ENCODE data around the gene CAMK1D.

CAMK1D gene

DNA sequence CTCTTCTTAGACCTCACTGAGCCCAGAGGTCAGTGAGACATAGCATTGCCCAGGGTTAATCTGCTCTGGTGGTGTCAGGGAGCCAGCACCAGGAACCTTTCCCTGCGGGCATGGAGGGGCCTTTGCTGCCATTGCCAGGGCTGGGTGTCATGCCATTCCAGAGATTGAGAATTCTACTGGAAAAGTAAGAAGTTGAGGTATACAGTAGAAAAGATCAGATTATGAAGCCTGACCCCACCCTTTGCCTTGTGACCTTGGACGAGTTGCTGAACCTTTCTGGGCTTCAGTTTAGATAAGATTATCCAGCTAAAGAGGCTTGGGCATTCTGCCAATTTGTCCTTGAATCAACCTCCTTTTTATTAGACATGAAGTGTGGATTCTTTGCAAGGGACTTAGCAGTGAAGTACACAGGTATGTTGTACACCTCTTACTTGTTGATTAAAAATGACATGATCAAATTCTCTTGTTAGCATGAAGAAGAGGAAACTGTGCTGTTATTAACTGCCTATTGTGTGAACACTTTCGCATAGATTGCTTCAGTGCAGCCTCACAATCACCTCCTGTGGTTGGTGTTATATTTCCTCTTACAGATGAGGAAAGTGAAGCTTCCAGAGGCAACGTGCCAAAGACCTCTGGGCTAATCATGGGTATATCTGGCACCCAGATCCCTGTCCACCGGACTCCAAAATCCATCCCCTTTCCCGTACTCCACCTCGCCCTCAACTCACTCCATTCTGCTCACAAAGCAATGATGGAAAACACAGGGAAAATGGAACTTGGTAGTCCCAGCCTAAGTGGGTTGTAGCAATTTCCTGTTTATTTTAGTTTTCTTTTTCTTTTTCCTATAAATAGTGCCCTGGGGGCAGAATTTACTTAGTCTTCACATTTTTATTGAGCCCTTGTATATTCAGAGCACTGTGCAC lies 151.3 kb downstream of the CAMK1D start:
- no peak for DNase-seq

DNA sequence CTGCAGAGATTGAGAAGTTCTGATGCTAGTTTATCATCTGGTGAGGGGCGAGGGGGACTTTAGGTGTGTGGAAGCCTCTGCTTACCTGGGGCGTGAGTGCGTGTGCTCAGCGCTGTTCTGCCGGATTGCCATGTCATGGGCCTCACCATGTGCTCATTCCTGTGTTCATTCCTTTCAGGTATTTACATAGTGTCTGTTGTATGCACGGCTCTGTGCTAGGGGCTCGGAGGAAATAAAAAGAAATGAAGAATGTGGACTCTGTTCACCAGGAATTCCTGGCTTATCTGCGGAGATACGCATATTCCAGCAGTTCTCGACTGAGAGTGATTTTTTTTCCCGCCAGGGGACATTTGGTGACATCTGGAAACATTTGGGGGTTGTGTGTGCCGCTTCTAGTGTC lies 152.0 kb downstream of the CAMK1D start:
- DNase-seq: no peak

DNA sequence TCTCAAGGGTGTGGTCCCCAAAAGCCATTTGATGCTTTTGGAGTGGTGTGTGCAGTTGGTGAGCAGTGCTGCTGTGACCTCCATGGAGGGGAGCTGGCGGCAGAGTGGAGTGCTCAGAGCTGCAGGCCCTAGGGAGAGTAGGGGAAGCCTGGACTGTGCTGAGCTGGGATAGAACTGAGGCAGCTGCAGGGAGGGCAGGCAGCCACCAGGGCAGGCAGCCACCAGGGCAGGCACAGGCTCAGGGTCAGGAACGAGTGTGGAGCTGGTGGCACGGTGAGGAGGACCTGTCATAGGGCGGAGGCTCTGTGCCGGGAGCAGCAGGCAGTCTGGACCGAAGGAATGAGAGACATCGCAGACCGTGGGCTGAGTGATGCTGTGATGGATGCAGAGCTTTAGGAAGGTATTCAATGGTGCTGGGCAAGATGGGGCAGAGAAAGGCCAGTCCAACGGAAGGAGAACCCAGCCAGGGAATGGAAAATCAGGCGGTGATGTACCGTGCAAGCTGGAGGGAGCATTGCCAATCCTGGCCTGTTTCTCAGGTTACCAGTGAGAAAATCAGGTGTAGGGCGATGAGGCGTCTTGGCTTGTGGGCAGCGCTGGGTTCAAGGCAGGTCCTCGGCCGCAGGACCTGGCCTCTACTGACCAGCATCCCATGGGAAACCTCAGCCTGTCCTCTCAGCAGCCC lies 152.6 kb downstream of the CAMK1D start:
- no peak for DNase-seq

DNA sequence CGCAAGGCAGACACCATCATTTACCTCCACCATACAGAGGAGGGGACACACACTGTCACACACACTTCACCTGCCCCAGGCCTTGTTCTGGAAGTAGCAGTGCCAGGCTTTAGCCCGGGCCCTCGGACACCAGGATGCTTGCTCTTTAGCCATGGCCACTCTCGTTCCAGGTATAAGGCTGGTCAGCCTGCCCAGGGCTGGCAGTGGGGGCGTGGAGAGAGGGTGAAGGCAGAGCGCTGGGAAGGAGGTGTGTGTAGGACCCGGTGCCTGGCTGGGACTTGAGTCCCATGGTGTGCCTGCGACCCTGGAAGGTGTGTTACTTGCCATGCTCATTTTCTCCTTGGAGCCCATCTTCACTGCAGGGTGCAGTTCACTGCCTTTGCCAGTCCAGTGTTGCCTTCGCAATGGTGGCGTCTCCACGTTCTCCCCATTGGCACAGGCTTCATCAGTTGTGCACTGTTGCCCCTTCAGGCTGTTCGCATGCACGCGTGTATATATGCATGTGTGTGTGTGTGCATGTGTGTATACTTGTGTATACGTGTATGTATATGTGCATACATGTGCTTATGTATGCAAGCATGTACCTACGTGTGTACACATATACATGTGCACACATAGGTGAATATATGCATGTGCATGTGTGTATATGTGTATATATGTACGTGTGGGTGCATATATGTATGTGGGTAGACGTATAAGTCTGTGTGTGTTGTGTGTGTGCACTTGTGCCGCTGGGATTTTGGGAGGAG lies 153.4 kb downstream of the CAMK1D start:
- no peak for DNase-seq

DNA sequence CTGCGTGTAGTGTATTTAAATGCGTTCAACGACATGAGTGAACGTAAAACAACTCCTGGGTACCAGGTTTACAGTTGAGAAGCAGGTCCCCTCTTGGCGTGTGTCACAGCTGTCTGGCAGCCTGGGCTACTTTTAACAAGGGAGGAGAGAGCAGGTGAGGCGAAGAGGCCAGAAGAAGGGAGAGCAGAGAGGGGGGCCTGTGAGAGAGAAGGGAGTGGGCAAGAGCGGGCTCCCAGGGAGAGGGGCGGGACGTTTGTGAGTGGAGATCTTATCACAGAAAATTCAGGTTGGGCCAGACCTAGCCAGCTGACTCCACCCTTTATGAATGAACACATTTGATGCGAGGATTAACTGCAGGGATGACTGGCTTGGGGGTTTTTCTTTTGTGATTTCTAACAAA lies 154.0 kb downstream of the CAMK1D start:
- no peak for DNase-seq

DNA sequence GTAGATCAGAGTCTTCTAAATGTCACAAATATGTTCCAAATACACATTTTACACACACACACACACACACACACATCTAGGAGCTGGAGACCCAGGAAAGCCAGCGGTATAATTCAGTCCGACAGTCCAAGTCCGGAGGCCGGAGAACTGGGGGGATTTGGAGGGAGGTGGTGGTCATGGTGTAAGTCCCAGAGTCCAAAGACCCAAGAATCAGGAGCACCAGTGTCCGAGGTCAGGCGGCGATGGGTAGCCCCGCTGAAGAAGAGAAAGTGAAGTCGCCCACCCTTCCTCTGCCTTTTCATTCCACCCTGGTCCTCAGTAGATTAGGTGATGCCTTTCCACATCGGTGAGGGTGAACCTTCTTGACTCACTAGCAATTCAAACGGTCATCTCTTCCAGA lies 154.8 kb downstream of the CAMK1D start:
- no peak for DNase-seq

DNA sequence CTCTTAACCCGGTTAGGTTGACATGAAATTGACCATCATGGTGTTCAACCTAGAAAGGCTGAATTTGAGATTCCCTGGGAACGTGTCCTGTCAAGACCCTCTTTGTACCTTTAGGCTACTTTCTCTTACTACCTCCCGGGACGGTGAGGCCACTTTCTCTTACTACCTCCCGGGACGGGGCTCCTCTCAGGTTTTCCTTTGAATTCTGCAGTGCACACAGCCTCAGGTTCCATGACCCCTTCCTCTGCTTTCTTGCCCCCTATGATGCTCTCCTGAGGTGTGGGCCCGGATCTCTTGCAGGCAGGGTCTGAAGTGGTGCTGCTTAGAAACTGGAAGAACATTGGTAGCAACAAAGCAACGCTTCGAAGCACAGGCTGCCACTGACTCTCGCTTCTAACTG lies 155.3 kb downstream of the CAMK1D start:
- no peak for DNase-seq

DNA sequence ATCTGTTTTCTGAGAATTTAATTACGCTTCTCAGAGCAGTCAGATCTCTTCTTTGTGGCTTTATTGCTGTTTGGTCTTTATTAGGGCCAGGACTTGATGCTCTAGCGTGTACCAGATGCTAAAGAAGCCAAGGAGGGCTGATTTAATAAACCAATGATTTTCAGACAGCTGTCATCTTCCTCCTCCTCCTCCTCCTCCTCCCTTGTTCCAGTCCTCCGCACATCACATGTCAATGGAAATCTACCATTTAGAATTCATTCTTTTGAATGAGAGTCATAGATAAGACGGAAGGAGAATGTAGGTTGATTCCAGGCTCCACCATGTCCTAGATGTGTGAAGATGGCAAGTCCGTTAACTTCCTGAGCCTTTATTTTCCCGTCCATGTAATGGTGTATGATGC lies 156.3 kb downstream of the CAMK1D start:
- DNase-seq: no peak

DNA sequence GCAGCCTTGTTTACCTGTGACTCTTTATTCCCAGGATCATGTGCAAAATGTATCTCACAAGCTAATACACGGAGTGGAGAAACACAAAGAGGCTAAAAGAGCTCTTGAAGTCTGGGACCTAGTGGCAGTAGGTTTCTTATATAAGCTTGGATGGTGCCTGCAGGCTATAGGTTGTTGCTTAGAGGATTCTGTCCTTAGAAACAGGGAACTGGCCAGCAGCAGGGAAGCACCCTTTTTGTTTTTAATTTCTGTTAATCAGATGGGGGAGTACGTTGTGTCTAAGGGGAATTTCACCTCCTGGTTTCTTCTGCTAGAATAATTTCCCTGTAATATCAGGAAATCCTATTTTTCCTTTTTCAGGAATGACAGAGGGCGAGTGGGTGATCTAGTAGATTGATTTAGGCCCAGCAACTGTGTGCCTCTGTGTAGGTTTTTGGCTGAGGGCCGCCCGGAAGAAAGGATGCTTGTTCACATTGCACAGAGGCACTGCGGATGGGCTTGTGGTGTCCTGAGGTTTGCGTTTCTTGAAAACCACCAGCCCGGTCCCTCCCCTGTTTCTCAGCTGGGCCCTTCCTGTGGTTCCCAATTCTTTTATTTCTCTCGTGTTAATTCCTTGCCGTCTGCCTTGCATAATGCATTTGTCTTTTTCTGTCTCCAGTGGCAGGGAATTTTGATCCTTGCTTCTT lies 158.0 kb downstream of the CAMK1D start:
- DNase-seq: no peak

DNA sequence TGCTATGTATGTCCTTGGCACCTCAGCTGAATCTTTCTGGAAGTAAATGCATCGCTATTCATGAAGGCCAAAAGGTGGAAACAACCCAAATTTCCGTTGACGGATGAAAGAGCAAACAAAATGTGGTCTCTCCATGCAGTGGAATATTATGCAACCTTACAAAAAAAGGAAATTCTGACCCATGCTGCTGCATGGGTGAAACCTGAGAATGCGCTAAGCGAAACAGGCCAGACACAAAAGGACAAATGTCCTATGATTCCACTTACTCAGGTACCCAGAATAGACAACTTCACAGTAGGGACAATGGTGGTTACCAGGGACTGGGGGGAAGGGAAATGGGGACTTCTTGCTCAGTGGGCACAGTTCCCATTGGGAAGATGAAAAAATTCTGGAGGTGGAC lies 158.8 kb downstream of the CAMK1D start:
- DNase-seq: no peak

DNA sequence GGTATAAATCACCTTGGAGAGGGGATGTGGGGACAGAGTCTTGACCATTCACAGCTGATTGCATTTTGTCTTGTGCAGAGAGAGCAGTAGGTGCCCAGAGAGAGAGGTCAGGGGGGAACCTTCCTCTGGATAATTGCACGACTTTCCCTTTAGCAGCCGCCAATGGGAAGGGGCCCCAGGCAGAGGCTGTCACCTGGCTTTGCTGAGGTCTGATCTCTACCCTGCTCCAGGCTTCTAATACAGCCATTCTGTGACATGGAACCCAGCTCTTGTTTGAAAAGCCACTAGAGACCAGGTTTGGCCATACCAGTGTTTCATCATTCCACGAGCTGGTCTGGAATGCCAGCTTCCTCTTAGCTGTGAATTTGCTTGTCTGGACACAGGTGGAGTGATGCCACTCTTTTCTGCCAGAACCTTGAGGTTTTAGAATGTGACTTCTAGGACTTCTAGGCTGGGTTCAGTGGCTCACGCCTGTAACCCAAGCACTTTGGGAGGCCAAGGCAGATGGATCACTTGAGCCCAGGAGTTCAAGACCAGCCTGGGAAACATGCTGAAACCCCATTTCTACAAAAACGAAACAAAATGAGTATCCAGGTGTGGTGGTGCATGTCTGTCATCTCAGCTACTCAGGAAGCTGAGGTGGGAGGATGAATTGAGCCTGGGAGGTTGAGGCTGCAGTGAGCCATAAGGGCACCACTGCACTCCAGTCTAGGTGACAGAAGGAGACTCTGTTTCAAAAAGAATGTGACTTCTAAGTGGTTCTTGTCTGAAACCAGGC lies 159.9 kb downstream of the CAMK1D start:
- DNase-seq: no peak

DNA sequence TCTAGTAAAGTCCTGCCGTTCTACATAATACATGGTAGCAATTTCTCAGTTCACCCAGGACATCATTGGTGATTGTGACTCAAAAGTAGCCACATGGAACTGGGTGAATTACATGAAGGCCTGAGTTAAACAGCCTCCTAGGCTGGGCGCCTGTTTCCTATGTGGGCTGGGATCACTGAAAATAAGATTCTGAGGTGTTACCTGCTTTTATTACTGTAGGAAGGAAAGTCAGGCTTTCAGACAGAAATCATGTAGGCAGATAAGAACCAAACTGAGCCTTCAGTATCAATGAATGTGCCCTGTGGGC lies 160.4 kb downstream of the CAMK1D start:
- no peak for DNase-seq

DNA sequence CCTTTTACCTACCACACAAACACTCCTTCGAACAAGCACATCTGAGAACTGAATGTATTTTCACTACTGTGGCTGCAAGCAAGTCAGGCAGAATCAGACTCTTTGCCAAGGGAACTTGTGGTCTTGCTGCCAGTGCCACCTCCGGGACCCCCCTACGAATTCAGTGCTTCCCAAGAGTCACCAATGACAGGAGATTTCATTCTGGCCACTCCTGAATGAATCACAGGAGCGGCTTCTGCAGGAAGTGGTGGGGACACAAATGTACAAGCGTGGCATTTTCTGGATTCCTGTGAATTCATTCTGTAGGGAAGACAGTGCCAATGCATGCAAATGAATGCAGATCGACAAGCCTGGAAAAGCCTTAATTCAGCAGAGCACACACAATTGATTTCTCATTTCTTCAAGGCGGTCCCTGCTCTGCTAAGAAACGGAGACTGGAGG lies 161.2 kb downstream of the CAMK1D start:
- DNase-seq: no peak

DNA sequence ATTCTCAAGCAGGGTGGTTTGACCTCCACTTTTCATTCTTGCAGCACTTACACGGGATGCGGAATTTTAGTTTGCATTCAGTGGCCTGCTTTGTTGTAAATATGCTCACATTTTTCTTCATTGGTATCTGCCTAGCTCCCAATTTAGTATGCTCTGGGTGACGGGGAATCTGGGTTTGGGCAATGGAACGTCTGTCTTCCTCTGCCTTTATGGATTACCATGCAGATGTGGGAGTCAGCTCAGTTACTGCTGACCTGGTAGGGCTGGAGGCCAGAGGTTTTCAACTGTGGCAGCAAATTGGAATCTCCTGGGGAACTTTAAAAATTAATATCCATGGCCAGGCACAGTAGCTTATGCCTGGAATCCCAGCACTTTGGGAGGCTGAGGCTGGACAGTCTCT lies 161.6 kb downstream of the CAMK1D start:
- DNase-seq: no peak

DNA sequence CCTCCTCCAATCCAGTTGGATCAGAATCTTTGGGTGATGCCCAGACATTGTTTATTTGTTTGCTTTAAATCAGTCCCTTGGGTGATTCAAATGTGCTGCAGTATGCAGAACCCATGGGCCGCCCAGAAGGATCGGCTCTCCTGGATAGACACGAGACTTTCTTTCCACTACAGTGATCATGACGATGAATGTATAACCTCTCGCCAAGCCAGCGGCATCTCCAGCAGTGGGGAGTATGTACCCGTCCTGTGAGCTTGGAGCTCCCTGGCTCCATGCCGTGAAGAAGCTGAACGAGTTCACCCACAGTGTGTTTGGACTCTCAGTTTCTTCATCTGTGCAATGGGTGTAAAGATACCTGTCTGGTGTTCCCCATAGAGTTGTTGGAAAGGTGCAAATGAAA lies 162.3 kb downstream of the CAMK1D start:
- no peak for DNase-seq

DNA sequence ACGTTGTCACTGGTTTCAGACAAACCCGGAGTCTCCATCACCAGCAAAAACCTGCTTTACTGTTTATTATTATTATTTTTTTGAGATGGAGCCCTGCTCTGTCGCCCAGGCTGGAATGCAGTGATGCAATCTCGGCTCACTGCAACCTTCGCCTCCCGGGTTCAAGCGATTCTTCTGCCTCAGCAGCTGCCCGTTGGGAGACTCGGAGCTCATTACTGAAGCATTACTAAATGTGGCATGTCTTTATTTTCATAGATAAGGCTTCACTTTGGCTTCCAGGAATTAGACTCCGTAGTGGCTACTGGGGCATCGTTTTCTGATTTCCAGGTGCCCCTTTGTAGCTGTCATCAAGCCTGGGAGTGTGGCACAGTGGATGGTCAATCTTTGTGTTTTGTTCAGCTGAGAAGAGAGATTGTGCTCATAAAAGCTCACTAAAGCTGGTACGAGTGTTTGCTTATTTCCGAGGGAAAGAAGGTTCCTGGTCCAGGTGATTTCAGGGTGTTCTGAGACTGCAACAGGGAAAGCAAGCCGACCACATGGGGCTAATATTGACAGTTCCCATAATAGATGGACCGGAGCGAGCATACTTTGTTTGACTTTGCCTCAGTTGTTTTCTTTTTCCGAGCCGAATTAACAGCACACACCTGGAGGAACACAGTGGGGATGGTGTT lies 163.1 kb downstream of the CAMK1D start:
- no peak for DNase-seq

DNA sequence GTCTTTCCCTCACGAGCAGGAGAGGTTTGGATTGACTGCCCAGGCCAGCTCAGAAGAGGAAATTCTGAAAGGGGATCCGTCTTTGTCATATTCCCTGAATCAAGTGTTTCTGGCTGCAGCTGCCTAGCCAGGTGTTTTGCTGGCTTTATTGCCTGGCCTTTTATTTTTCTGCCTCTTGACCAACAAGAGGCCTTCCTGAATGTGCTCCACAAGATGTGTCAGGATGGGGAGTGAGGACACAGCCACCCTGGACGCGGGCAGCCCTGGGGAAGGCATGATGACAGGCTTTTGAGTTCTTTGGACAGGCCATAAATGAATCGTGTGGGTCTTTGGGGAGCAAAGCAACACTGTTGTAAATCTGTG lies 163.6 kb downstream of the CAMK1D start:
- no peak for DNase-seq

DNA sequence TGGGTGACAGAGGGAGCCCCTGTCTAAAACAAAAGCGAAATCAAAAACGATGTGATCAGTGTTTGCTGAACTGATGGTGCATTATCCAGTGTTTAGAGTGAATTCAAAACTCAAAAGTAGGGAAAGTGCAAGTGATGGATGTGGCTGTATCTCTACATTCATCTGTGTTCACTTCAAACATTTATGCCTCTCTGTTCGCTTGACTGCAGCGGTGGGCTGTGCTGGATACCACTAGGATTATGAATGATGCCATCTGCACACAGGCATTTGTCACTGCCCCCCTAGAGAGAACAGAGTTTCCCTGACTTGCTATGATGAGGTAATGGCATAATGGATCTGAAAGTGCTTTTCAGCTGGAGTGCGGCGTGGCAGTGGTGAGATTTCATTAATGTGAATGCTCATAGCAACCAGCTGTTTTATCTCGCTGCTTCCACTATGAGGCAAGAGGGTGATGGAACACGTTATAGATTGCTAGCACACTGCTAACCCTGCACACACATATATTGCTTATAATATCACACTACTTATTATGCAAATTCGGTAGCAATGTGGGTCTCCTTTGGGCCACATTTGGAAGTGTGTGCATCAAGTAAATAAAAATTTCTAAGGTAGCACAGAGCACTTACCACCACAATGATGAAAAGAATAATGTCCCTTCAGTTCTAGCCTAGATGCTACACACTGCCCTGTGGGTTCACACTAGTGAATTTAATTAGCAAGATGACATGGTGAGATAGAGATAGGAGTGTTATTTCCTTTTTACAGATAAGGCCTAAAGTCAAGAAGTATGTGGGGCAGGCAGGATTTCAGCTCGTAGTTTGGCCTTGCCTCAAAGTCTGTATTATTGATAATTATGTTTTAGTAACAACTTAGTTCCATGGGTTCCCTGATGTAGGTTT lies 164.7 kb downstream of the CAMK1D start:
- no peak for DNase-seq

DNA sequence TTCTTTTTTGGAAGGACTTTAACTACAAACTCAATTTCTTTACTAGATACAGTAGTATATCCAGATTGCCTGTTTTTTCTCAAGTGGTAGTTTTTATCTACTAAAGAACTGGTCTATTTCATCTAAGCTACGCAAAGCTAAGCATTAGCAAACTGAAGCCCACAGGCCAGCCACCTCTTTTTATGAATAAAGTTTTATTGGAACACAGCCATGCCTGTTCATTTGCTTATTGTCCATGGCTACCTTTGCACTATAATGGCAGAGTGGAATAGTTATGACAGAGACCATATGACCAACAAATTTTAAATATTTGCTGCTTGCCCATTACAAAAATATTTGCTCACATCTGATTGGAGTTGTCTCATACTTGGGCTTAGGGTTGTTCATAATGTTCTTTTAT lies 168.7 kb downstream of the CAMK1D start:
- DNase-seq: no peak

DNA sequence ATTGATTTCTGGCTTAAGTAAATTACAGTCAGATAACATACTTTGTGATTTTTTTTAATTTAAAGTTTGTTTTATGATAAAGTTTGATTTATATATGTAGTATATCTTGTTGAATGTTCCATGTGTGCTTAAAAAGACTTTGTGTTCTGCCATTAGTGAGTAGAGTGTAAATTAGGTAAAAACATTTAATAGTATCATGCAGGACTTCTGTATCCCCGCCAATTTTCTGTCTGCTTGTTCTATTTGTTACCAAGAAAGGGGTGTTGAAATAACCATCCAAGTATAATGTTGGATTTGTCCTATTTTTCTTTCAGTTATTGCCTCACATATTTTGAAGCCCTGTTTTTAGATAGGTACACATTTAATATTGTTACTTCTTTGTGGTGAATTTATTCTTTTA lies 172.1 kb downstream of the CAMK1D start:
- no peak for DNase-seq

DNA sequence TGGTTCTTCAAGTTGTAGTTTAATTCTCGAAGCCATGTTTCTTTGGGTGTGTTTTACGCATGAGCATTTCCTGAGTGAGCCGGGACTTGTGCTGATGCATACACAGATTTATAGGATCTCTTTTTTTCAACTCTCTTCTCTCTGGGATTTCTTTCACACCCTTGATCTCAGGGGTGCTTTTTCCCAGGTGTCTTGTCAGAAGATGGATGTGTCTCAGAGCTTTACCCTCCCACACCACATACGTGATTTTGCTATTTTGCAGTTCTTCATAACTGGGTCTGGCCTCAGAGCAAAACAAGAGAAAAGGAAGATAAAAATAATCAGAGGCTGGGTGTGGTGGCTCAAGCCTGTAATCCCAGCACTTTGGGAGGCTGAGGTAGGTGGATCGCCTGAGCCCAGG lies 177.0 kb downstream of the CAMK1D start:
- DNase-seq: no peak

Measured in right hindlimb (tissue), 1 donor.